ENCODE measurements around the gene GLCE.
"Not testable (repeated sequence)": the region's sequence is repeated elsewhere in the genome, so short reads cannot be mapped to it uniquely, and the experiment has no call there.

Gene GLCE

GRCh38 chr15:69149803-69150202 lies 10.6 kb upstream of the GLCE start:
- TF ChIP-seq TOX (CRISPR knock-in tag; IDR thresholded peaks at IDR 0.05; ENCODE audit: borderline replicate concordance) (no peak), TCF4 (CRISPR knock-in tag; IDR thresholded peaks at IDR 0.05; ENCODE audit: borderline replicate concordance) (no peak), ZC3H10 (CRISPR knock-in tag; IDR thresholded peaks at IDR 0.05) (no peak), BACH2 (CRISPR knock-in tag; IDR thresholded peaks at IDR 0.05; ENCODE audit: borderline replicate concordance) (no peak), OSR1 (CRISPR knock-in tag; IDR thresholded peaks at IDR 0.05) (no peak), ZNF565 (CRISPR knock-in tag; conservative IDR thresholded peaks at IDR 0.05; ENCODE audit: low read depth) (no peak)
- no peak for ATAC-seq

GRCh38 chr15:69150336-69150735 lies 10.1 kb upstream of the GLCE start:
- ATAC-seq: no peak
- no peak for TF ChIP-seq GLIS3 (CRISPR knock-in tag; IDR thresholded peaks at IDR 0.05)
- TF ChIP-seq SNAI2 (CRISPR knock-in tag; IDR thresholded peaks at IDR 0.05): no peak
- no peak for TF ChIP-seq ZFP3 (CRISPR knock-in tag; IDR thresholded peaks at IDR 0.05)
- TF ChIP-seq ZC3H10 (CRISPR knock-in tag; IDR thresholded peaks at IDR 0.05): no peak
- no peak for TF ChIP-seq ZNF70 (CRISPR knock-in tag; IDR thresholded peaks at IDR 0.05)
- TF ChIP-seq CSRNP3 (CRISPR knock-in tag; IDR thresholded peaks at IDR 0.05): no peak
- no peak for TF ChIP-seq BACH2 (CRISPR knock-in tag; IDR thresholded peaks at IDR 0.05; ENCODE audit: borderline replicate concordance)
- TF ChIP-seq OSR1 (CRISPR knock-in tag; IDR thresholded peaks at IDR 0.05): no peak
- TF ChIP-seq ZFP30 (CRISPR knock-in tag; IDR thresholded peaks at IDR 0.05): no peak

GRCh38 chr15:69150841-69151240 lies 9.6 kb upstream of the GLCE start:
- ATAC-seq: no peak
- no peak for TF ChIP-seq POU6F1 (CRISPR knock-in tag; IDR thresholded peaks at IDR 0.05; ENCODE audit: borderline replicate concordance, low read depth)

- no peak for TF ChIP-seq TSHZ2 (CRISPR knock-in tag; IDR thresholded peaks at IDR 0.05)
- no peak for TF ChIP-seq CSRNP3 (CRISPR knock-in tag; IDR thresholded peaks at IDR 0.05)
- no peak for TF ChIP-seq POU6F1 (CRISPR knock-in tag; IDR thresholded peaks at IDR 0.05; ENCODE audit: borderline replicate concordance, low read depth)
- no peak for TF ChIP-seq TCF4 (CRISPR knock-in tag; IDR thresholded peaks at IDR 0.05; ENCODE audit: borderline replicate concordance)
- TF ChIP-seq CREB5 (CRISPR knock-in tag; IDR thresholded peaks at IDR 0.05; ENCODE audit: low read depth): no peak
- TF ChIP-seq ZNF70 (CRISPR knock-in tag; IDR thresholded peaks at IDR 0.05): no peak
- no peak for TF ChIP-seq ZNF565 (CRISPR knock-in tag; conservative IDR thresholded peaks at IDR 0.05; ENCODE audit: low read depth)
- no peak for TF ChIP-seq BACH2 (CRISPR knock-in tag; IDR thresholded peaks at IDR 0.05; ENCODE audit: borderline replicate concordance)
- no peak for TF ChIP-seq OSR1 (CRISPR knock-in tag; IDR thresholded peaks at IDR 0.05)
- no peak for TF ChIP-seq ZFP3 (CRISPR knock-in tag; IDR thresholded peaks at IDR 0.05)
- TF ChIP-seq ARNTL (CRISPR knock-in tag; IDR thresholded peaks at IDR 0.05; ENCODE audit: borderline replicate concordance, low read depth): no peak
- TF ChIP-seq CSDC2 (CRISPR knock-in tag; IDR thresholded peaks at IDR 0.05): no peak
- no peak for ATAC-seq
Measured at GRCh38 chr15:69153046-69153445, 7.4 kb upstream of the GLCE start.

- not testable (repeated sequence) for ATAC-seq
Measured at GRCh38 chr15:69153587-69153986, 6.8 kb upstream of the GLCE start.

Data from SK-N-SH treated with all-trans-retinoic acid at 6 μM for 48 hours (cell line).